ENCODE data around the gene MMP25.

The MMP25 gene

GRCh38 chr16:3096362-3096761 is 50.0 kb downstream of the MMP25 start:
- DNase-seq, result no peak

- no peak for DNase-seq
These were observed 50.9 kb downstream of the MMP25 start for GRCh38 chr16:3097266-3097665.

- DNase-seq, result no peak
These were observed 52.4 kb downstream of the MMP25 start, which contains the start of gene ZSCAN10 for GRCh38 chr16:3098459-3099394. Gene ZSCAN10 (minus strand): TSS chr16:3099294. CDS start chr16:3092937, 6,357 bp downstream.

DNA sequence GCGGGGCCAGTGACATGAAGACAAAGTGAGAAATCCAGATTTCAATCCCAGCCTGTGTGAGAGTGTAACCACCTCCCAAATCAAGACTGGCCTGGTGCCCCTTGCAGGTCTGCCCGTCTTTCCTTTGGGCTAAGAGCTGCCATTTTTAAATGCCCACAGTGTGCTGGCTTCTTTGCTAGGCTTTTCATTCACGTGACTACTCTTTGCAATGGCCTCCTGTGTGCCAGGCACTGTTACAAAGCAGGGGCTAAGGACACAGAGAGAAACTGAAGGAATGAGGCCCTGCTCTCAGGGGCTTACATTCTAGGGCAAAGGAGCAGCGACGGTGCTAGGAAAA is 53.0 kb downstream of the MMP25 start:
- DNase-seq, result no peak

GRCh38 chr16:3099732-3100499 is 53.6 kb downstream of the MMP25 start:
- peak; percentile 91 for DNase-seq

DNA sequence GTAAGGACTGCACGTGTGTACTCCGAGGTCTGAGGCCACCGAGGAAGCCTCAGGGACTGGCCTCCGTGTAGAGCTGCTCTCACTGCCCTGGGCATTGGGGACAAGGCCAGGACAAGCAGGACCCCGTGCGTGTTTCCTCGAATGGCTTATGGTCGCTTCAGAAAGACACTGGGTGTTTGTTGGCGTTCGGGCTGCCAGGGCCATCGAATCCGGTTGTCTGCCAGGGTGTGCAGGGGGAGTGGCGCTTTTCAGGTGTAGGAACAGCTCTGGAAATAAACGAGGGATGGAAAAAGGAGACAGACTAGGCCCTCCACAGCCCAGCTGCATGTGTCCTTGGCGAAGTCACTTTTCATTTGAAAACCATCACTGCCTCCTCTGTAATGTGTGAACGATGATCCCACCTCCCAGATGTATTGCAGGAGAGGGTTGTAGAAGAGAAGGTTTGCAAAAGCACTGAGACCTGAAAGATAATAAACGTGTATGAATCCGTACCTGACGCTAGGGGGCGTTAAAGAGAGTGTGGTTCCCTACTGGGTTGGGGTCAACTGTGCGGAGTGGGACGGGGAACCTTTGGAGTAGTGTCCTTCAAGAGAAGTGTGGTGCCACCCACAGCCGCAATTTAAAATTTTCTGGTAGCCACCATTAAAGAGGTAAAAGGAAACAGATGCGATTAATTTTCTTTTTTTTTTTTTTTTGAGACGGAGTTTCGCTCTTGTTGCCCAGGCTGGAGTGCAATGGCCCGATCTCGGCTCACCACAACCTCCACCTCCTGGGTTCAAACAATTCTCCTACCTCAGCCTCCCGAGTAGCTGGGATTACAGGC is 54.9 kb downstream of the MMP25 start:
- peak; percentile 46 for DNase-seq

GRCh38 chr16:3101841-3102470 is 55.6 kb downstream of the MMP25 start:
- no peak for DNase-seq

DNA sequence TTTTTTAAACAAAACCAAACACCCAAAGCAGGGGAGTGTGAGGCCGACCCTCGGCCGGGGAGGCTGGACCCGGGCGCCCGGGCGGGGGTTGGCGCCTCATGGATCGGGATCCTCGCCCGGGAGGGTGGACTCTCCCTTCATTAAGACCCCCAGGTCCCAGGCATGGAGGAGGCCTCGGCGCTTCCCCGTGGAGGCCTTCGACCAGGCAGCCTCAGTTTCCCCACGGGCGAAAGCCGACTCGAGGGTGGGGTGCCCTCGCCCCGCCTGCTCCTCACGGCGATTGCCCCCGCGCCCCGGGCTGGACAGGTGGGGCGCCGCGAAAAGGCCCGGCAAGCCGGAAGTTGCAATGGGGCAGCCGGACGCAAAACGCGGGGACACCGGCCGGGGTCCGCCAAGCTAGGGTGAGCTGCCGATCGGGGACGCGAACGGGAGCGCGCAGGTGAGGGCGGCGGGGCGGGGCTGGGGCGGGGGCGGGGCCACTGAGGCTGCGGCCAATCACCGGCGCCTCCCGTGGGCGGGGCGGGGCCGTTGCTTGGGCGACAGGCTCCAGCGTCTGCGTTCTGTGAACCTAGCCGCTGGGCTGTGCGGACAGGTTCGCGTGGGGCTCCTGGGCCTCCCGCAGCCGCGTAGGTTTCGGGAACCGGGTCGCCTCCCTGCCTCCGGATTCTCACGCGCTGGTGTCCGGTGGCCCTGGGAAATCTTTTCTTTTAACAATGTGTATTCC is 60.0 kb downstream of the MMP25 start:
- DNase-seq, result peak; percentile 91

All from fibroblast of skin of scalp (primary cell).